ENCODE measurements around the gene GALNT12.

GALNT12 gene

DNA sequence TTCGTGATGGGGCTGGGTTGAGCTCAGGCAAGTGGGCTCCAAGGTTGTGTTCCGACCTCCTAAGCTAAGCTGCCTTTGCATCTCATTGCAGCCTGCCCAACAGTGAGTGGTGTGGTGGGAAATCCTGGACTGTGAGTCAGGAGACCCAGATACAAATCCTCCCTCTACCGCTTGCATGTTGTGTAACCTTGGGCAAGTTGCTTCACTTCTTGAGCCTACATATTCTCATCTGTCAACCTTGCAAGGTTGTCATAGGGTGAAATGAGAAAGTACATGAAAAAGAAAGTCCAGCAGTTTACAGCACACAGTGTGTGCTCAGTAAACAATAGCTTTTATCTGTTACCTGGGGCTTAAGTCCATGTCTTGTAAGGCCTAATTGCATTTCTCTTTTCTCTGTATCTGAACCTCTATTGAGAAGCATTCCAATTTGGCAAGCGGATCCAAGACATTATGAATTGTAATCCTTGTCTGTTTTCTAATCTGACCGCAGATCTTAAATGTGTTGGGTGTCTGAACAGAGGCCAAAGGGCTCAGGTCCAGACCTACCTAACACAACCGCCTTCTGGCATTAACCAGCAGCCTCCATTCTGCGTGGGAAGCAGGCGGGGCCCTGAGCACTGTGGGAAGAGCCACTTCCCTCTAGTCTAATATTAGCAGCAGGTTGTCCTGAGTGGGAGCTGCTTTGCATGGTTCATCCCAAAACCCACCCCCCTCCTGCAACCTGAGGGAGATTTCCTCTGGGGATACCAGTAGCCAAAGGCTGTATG, 1.8 kb upstream of the GALNT12 start:
- no peak for DNase-seq

DNA sequence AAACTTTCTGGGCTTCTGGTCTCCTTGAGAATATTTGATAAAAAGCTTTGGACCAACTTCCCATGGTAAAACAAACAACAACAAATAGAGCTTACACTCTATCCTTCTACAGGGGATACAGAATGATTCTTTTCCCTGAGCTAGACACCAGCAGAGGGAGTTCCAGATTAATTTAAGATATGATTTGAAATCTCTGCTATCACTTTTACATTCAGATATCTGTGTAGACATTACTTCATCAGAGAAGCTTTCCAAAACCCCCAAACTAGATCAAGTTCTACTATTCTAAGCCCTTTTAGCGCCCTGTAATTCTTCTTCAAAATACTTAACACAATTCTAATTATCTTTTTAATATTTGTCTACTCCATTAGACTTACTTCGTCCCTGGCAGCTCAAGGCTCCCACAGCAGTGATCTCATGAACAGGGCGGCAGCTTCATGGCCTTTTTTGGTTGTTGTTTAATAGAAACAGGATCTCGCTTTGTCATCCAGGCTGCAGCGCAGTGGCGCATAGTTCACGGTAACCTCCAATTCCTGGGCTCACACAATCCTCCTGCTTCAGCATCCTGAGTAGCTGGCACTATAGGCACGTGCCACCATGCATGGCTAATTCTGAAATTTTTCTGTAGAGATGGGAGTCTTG, 955 bp upstream of the GALNT12 start:
- DNase-seq: no peak

DNA sequence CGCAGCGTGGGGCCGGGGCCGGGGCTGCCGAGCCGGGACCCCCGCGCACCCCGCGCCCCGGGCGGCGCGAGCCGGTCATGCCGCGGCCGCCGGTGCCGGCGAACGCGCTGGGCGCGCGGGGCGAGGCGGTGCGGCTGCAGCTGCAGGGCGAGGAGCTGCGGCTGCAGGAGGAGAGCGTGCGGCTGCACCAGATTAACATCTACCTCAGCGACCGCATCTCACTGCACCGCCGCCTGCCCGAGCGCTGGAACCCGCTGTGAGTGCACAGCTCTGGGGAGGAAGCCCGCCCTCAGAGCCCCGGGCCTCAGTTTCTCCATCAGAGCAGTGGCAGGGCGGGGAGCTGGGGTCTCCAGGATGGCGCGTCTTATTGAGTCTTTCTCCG, 335 bp downstream of the GALNT12 start:
- no peak for DNase-seq

DNA sequence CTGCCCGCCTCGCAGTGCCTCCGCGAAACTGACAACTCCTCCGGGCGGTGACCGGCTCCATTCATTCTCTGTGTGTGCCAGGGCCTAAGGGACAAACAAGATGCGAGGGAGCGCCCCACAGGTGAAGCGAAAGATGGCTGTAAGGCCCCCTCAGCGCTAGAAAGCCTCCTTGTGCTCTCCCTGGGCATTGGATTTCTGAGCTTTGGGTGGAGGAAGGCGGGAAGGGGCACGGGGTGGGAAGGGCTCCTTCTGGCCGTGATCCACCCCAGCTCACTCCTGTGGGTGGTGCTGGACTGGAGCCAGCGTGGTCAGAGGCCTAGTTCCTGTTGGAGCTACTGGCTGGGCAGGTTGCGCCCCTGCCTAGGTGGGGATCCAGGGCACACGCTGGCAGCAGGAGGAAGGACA, 943 bp downstream of the GALNT12 start:
- no peak for DNase-seq

DNA sequence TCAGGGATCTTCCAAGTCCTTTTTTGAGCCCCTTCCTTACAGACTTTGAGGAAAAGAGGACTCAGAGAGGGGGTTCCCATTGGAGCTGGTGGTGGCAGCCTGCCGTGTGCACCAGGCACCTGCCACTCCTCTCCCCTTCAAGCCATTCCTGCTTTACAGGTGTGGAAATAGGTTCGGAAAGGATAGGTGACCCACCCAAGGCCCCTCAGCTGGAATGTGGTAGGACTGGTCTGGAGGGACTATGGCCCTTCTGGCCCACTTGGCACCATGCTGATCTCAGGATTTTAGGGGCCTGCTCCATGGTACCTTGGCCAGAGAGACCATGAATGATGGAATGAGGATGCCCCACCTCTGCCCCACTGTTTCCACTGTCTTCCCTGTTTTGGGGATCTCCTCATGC, 1.4 kb downstream of the GALNT12 start:
- no peak for DNase-seq

DNA sequence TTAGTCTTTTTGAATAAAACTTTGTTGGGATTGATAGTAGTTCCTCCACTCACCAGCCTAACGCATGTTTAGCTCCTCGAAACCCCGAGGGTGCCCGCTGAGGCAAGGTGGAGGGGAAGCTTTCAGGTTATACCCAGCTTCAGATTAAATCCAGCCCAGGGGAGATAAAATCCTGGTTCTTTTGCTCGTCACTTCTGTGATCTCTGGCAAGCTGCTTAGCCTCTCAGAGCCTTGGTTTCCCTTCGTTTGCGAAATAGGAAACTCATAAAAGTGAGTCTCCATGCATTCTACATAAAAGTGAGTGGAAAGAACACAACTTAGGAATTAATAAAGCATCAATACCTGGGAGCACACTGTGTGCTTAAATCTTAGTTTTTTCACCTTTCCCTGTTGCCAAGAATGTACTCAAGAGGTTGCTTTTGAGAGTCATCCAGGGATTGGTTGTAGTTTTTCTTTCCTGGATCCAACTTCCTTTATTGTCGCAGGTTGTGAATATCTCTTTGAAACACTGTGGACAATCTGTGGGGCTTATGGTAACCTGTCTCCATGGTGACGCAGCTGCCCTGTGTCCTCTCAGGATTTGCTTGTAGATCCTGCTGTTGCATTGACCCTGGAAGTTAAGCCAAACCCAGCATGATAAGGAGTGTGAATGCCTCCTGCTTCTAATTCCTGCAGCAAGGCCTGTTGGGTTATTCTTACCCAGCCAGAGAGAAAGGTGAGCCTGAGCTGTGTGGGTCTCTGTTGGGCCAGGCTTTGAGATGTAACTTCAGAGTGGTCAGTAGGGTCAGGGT, 2.0 kb downstream of the GALNT12 start:
- no peak for DNase-seq

DNA sequence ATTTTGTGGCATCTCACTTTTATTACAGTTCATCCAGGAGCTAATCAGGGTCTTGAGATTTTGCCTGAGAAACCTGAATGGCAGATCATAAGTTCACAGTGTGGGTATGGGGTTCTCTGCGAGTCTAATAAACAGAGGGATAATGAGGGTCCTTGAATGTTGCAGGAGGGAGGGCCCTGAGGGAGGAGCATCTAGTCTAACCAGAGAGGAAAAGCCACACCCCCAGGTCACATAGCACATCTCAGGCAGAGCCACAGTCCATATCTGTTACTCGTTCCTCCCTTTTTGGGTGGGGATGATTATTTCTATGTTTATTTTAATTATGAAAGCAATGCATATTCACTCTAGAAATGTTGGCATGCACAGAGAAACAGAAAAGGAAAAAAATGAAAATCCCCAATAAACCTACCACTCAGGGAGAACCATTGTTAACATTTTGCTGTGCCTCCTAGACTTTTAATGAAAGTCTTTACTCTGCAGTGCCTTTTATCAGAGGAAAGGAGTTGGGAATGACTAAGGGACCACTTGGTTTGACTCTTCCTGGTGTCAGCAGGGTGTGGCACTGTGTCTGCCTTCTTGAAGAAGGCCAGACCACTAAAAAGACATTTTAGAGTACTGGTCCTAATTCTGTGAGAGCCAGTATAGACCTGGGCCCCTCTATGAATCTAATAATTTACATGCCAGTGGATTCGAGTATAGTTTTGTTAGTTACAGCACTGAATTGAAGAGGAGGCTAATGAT, 2.8 kb downstream of the GALNT12 start:
- DNase-seq: no peak

DNA sequence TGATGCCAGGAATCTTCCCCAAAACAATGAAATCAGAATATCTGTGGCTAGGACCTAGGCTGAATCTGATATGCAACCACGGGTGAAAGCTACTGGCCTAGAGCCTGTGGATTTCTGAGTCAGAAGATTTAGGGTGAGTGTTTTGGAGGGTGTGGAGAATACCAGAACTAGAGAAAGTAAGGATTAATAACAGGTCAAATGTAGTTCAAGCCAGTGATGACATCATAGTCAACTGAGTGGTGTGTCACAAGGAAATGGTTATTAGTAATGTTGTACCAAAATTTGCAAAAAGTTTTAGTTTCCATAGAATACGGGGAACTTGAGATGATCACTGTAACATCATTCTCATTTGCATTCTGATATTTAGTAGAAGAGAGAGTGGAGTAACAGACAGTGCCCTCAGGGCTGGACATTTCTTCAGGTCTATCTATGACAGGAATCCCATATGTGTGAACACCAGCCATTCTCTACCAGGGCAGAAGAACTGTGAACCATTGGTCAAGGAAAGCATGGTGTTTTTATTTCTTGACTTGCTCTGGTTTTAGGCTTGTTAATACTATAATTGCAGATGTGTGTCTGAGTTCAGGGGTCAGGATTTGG, 3.7 kb downstream of the GALNT12 start:
- no peak for DNase-seq

DNA sequence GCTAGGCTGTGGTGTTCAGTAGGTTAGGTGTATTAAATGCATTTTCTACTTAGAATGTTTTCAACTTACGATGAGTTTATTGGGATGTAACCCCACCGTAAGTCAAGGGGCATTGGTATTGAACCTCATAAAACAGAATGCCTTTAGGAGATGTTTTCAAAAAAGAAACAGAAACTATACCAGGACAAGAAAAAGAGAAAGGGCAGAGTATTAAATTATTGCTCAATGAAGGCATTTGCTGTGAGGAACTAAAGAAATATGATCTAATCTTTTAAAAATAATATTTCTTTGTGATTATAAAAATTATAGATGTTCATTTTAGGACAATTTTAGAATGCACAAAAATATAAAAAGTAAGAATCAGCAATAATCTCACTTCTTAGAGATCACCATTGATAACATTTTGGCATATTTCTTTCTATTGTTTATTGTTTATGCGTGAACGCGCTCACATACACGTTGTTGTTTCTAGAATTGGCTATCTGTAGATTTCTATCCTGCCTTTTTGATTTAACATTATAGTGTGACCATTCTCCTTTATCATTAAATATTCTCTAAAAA, 8.0 kb downstream of the GALNT12 start:
- DNase-seq: no peak

DNA sequence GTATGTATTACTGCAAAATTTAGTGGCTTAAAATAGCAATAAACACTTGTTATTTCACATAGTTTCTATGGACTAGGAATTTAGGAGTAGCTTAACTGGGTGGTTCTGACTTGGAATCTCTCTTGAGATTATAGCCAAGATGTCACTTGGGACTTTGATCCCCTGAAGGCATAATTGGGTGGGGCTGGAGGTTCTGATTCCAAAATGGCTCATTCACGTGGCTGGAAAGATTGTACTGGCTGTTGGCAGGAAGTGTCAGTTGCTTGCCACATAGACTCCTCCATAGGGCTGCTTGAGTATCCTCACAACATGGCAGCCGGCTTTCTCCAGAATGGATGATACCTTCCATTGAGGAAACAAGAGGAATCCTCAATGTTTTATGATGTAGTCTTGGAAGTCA, 11.3 kb downstream of the GALNT12 start:
- no peak for DNase-seq

DNA sequence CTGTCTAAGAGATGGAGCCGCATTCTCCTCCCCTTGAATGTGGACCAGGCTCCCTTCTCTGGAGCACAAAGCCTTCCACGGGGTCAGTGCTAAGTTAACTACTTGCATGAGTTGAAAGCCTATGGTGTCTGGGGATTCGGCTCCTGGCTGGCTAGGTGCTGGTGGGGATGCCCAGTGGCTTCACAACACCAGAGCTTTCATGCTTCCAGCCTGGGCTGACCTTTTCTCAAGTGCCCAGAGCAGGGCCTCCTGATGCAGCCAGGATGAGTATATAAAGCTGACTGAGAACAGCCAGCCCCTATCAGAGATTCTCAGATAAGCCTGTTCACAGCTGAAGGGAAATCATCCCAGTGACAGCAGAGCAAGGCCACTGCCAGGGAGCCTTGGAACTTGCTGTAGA, 11.8 kb downstream of the GALNT12 start:
- DNase-seq: no peak

DNA sequence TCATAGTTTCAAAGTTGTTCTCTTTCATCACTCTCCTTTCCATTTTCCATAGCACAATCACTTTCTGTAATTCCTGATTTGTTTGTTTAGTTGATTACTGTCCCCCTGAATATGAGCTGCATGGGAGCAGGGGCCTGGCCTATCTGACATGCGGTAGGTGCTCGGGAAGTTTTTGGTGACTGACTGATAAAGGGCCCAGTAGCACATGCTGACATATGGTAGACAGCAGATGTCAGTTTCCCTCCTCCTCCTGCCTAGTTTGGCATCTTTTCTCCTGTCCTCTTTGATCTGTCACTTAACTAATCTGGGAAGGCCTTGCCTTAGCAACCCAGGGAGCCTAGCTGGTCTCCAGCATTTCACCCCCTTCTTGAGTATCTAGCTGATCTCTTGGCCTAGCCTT, 14.4 kb downstream of the GALNT12 start:
- DNase-seq: no peak

DNA sequence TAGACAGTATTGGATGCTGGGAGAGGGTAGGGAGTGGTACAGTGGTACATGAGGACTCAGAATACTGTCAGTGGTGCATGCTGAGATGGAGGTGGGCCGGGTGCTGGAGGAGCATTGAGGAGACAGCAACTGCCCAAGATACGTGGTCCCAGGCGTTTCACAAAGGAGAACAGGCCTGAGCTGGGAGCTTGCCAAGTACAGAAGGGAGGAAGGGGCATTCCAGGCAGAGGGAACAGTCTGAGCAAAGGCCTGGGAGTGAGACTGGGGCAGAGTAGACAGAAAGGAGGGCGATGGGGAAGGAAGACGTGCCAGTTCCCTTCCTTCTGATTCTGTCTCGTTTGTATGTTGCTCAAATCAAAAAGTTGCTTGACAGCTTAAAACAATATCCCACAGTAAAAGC, 15.2 kb downstream of the GALNT12 start:
- DNase-seq: no peak

DNA sequence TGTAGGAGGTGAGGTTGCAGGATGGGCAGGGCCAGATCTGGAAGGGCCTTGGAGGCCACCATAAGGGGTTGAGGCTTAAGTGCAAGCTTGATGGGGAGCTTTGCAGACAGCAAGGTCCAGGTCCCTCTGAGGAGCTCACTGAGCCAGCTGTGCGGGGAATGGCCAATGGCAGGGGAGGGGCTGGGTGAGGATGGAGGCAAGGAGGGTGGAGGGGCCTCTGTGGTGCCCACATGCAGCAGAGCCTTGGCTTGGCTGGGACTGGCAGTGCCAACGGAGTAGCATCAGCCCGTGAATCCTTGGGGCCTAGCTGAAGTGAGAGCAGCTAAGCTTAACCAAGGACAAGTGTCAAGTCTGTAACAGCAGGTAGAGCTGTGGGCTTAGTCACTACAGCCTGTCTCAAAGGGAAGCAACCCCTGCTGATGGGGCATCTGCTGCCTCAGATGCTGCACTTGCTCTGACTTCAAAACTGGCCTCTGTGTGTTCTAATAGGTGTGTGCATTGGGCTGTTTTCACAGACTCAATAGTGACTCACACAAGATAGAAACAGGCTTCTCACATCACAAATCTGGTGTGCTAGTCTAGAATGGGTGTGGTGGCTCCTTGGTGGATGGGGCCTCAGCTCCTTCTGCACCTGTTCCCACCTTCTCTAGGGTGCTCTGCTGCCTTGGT, 16.3 kb downstream of the GALNT12 start:
- no peak for DNase-seq

DNA sequence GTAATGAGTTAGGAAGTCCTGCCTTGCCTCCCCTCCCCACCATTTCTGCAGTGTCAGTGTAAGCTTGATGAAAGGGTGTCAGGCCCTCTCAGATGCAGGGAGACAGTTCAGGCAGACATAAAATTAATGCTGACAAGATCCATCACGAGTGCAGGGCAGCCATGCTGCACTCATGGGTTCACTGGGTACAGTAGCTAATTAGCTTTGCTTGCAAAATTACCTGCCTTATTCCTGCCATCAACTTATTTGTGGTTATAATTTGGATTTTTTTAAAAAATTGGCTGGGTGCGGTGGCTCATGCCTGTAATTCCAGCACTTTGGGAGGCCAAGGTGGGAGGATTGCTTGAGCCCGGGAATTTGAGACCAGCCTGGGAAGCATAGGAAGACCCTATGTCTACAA, 17.9 kb downstream of the GALNT12 start:
- no peak for DNase-seq

DNA sequence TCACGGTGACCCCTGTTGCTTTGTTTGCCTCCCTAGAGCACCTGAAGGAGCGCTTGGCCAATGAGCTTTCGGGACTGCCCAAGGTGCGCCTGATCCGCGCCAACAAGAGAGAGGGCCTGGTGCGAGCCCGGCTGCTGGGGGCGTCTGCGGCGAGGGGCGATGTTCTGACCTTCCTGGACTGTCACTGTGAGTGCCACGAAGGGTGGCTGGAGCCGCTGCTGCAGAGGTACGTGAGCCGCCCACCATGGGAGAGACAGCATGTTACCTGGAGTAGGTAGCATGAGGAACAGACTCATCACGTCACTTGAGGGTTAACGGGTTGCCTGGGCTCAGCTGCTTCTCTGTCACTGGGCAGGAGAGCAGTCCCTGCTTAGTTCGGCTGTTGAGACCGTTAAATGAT, 19.2 kb downstream of the GALNT12 start:
- DNase-seq: no peak

DNA sequence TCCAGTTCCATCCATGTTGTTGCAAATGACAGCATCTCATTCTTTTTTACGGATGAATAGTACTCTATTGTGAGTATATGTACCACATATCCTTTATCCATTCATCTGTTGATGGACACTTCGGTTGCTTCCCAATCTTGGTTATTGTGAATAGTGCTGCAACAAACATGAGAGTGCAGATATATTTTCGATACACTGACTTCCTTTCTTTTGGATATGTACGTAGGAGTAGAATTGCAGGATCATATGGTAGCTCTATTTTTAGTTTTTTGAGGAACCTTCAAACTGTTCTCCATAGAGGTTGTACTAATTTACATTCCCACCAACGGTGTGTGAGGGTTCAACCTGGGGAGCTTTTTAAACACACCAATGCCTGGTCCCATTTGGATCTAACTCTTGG, 22.3 kb downstream of the GALNT12 start:
- no peak for DNase-seq

DNA sequence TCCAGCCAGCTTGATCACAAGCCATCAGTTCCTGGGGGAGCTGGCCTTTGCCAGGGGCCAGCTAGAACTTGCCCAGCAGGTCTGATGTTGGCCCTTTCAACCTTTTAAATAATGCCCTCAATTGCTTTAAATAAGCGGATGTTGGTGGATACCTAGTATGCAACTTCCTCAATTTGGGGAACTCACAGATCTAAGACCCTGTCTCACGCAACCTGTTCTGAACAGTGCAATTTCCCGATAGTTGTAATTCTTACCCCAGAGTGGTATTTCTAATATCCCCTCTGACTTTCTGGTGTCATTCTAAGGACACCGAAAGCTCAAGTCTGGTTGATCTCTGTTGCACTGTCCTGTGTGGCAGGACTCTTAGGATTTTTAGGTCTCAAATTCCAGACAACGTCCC, 23.1 kb downstream of the GALNT12 start:
- DNase-seq: no peak

DNA sequence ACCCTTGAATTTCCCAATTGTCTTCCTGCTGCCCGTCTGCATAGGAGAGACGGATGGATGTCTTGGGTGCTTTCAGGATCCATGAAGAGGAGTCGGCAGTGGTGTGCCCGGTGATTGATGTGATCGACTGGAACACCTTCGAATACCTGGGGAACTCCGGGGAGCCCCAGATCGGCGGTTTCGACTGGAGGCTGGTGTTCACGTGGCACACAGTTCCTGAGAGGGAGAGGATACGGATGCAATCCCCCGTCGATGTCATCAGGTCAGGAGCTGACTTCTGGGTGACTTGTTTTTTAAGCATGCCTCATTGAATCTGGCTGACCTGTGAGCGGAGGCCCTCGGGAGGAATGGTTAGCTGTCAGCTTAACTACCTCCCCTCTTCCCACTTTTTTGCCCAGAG, 24.2 kb downstream of the GALNT12 start:
- DNase-seq: no peak

DNA sequence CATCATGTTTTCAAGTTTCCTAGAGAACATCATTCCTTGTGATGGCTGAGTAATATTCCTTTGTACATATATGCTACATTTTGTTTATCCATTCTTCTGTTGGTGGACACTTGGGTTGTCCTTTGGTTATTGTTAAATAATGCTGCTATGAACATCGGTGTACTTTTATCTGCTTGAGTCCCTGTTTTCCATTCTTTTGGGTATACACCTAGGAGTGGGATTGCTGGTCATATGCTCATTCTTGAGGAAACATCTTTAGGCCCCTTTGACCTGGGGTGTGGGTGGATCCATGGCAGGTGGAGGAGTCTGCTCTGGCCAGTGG, 25.3 kb downstream of the GALNT12 start:
- no peak for DNase-seq

DNA sequence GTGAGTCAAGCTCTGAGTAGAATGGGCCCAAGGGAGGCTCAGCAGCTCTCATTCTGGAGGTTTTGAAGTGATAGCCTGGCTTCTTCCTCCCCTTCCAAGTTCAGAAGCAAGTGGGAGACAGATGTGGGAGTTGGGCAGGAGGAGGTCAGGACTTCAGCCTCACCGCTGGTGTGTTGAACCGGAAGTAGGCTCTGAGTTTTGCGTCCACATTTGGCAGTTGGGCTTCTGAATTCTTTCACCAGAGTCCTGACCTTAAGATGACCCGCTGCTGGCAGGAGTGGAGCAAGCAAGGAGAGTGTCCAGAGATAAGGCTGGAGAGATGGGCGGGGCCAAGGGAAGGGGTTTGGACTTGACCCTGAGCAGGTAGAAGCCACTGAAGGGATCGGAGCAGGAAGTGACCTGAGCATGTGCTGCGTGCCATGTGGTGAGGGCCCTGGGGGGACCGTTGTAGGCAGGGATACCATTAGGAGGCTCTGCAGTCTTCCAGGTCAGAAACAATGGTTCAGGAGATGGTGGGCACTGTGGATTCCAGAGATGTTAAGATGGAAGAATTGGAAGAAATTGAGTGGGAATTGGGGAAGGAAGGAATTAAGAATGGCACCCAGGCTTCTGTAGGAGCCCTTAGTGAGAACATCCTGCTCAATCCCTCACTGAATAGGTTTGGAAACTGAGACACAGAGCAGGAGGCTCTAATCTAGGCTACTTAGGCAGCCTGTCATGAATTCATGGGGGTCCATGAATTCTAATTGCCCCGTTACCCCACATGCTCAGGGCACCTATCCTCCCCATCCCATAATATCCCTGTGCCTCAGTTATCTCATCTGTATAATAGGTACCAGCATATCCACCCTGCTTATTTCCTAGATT, 25.9 kb downstream of the GALNT12 start:
- DNase-seq: no peak

All from NCI-H1930 (cell line).